HL-60 (cell line): Measurements from ENCODE around the gene CACNA1S.

Experiments used
- POLR2AphosphoS5 ChIP-seq: IDR thresholded peaks from 2 replicates; pipeline ENCODE4 v1.6.1; 2012; ENCODE audit warnings: low read depth
- TF ChIP-seq, protein P1 (sequence below): IDR thresholded peaks from one replicate; pipeline ENCODE4 v1.5.1; 2011; ENCODE audit warnings: low read length, control low read depth, inconsistent platforms; ENCODE audit not compliant: insufficient read depth

DNA sequence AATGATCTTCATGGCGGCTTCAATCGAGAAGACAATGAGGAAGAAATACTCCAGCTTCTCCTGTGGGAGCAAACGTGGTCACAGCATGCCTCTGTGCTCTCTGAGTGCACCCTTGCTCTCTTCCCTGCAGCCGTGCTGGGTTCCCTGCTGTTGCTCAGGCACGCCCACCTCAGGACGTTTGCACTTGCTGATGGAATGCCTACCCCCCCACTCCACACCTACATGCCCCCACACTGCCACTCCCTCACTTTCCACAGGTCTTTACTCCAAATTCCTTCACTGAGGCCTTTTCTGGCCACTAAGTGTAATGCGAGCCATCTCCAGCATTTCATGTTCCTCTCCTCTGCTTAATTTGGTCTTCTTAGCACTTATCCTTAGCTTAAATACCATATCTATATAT is 18.3 kb downstream of the CACNA1S start:
- TF ChIP-seq, protein P1, sequence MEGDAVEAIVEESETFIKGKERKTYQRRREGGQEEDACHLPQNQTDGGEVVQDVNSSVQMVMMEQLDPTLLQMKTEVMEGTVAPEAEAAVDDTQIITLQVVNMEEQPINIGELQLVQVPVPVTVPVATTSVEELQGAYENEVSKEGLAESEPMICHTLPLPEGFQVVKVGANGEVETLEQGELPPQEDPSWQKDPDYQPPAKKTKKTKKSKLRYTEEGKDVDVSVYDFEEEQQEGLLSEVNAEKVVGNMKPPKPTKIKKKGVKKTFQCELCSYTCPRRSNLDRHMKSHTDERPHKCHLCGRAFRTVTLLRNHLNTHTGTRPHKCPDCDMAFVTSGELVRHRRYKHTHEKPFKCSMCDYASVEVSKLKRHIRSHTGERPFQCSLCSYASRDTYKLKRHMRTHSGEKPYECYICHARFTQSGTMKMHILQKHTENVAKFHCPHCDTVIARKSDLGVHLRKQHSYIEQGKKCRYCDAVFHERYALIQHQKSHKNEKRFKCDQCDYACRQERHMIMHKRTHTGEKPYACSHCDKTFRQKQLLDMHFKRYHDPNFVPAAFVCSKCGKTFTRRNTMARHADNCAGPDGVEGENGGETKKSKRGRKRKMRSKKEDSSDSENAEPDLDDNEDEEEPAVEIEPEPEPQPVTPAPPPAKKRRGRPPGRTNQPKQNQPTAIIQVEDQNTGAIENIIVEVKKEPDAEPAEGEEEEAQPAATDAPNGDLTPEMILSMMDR = no peak
- TF ChIP-seq POLR2AphosphoS5 = no peak
